Muscle of leg (tissue), 11 donors: ENCODE results near the gene RAB22A. TPM values are rescaled to one million over a fixed set of nuclear protein-coding genes. Genes with fewer than 3 reads are reported as not detected.
A peak's percentile ranks its signal among the peaks of the same experiment; 100 is the strongest.

Source experiments
- DNase-seq: peaks from one replicate; pipeline ENCODE4 v3.0.0; 2013
- H3K27ac ChIP-seq: one replicate; pipeline ENCODE4 v1.5.1; 2013; ENCODE audit warnings: mild to moderate bottlenecking, low read length, control low read depth
- H3K27me3 ChIP-seq: one replicate; pipeline ENCODE4 v1.6.1; 2013; ENCODE audit warnings: low read length; ENCODE audit not compliant: control insufficient read depth, insufficient read depth
- H3K36me3 ChIP-seq: one replicate; pipeline ENCODE4 v1.6.1; 2013; ENCODE audit warnings: low read length; ENCODE audit not compliant: control insufficient read depth, insufficient read depth
- H3K4me1 ChIP-seq: one replicate; pipeline ENCODE4 v1.6.1; 2013; ENCODE audit warnings: low read length; ENCODE audit not compliant: control insufficient read depth, insufficient read depth
- H3K4me3 ChIP-seq: one replicate; pipeline ENCODE4 v1.5.1; 2013; ENCODE audit warnings: low read length, control low read depth
- H3K9me3 ChIP-seq: replicated peaks from 2 replicates; pipeline ENCODE4 v1.6.1; 2013; ENCODE audit warnings: low read depth, low read length; ENCODE audit not compliant: control insufficient read depth
- WGBS: methylation state at CpG from one replicate; pipeline ENCODE4 v1.1.5; 2013; ENCODE audit warnings: missing lambda C conversion rate; ENCODE audit not compliant: insufficient coverage; 5-methylcytosine and 5-hydroxymethylcytosine counted together
- polyA plus RNA-seq, 8 donors: library from polyadenylated mRNA; unstranded; fragments of 120-200 nt; gene quantifications; one replicate each; pipeline versions ENCODE4 v1.2.1 to v1.2.3, GENCODE V29; 2013; ENCODE audit warnings: inconsistent platforms in 1 of 8, low replicate concordance in 1 of 8; ENCODE audit not compliant: insufficient read length in 8 of 8, insufficient read depth in 1 of 8
- total RNA-seq: library from RNA; stranded (reverse); fragments of 120-200 nt; gene quantifications from one replicate; pipeline ENCODE4 v1.2.4, GENCODE V29; 2013

RAB22A gene
- total and polyA plus RNA-seq, 9 donors, result 12.2 to 19.0 (median 14.8) TPM

DNA sequence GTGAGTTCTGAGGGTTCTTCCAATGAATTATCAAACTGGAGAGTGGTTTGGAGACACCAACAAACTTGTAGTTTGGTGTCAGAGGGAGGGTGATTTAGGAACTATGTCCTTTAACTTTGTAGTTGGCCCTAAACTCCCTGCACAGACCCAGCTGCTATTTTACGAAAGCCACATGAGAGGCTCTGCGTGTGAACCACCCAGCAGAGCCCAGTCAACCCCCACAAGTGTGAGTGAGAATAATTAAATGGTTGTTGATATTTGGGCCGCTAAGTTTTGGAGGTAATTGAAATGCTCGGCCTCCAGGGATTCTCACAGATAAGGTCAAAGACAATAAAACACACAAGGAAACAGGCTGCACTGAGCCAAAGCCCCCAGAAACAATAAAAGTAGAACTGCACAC lies 72.6 kb downstream of the RAB22A start:
- H3K27ac ChIP-seq, result no peak overlapping the region
- no peak for DNase-seq
- no CpG with 5 or more reads among the region's 4 CpGs for WGBS
- no peaks in the 10 kb centered on the region for H3K36me3 ChIP-seq
- H3K27me3 ChIP-seq, result no peaks in the 10 kb centered on the region
- peaks cover 13% of the 10 kb centered on the region for H3K9me3 ChIP-seq
- peaks cover 3% of the 10 kb centered on the region for H3K4me1 ChIP-seq
- H3K4me3 ChIP-seq, result no peak overlapping the region

DNA sequence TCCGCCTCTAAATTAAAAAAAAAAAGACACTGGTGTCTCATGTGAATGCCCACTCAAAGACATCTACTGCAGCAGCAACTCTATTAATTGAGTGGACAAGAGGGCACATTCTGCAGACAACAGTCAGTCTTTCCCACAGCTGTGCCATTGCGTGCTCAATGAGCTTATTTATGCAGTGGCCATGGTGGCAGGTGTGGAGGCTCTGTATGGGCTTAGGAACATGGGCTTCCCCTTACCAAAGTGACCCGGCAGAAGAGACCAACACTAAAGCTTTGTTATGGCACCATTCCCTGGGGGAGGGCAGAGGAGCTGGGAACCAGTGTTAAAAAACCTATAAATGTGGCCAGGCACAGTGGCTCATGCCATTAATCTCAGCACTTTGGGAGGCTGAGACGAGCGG lies 75.3 kb downstream of the RAB22A start:
- no peak overlapping the region for H3K4me3 ChIP-seq
- H3K4me1 ChIP-seq, result peaks cover 6% of the 10 kb centered on the region
- H3K9me3 ChIP-seq, result peaks cover 13% of the 10 kb centered on the region
- H3K27ac ChIP-seq, result no peak overlapping the region
- no peaks in the 10 kb centered on the region for H3K36me3 ChIP-seq
- peak; percentile 71 for DNase-seq
- no peaks in the 10 kb centered on the region for H3K27me3 ChIP-seq
- 94% methylated on average over 2 of the region's 5 CpGs for WGBS

DNA sequence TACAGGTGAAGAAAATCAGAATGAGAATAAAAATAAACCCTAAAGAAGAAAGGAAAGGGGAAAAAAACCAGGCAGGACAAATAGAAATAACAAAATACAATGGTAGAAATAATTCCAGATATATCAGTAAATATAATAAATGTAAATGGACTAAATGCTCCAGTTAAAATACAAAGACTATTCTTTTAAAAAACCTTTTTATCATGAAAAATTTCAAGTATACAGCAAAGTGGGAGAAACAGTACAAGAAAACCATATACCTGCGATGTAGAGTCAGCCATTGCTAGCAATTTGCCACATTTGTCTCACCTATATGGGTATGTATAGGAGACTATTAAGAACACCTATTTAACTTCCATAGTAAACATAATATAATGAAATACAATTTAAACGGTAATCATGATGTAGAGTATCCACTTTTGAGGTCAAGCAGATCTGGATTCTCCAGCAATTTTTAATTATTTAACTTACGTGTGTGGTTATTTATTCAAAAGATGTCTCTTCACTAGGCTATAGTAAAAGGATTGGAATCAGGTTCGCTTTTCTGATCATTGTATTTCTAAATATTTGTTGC lies 78.6 kb downstream of the RAB22A start:
- H3K36me3 ChIP-seq, result peaks cover 8% of the 10 kb centered on the region
- H3K27me3 ChIP-seq, result no peaks in the 10 kb centered on the region
- WGBS, result no CpG with 5 or more reads among the region's 4 CpGs
- H3K4me3 ChIP-seq, result no peak overlapping the region
- peak overlapping the region; percentile 78 for H3K27ac ChIP-seq
- H3K9me3 ChIP-seq, result no peaks in the 10 kb centered on the region
- DNase-seq, result no peak
- H3K4me1 ChIP-seq, result peaks cover 25% of the 10 kb centered on the region

DNA sequence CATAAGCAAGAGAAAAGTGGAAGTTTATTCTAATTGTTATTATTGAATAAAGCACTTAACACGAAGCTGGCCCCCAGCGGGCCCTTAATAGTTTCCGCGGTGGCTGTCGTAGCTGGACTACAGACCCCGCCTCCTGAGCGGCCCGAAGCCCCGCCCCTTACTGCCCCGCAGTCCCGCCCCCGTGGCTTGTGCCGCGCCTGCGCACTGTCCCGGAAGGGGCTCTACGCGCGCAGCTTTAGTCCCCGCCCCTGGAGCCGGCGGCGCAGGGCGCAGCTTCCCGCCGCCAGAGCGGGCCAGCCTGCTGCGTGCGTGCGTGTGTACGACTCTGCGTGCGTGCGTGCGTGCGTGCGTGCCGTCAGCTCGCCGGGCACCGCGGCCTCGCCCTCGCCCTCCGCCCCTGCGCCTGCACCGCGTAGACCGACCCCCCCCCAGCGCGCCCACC lies 79.4 kb downstream of the RAB22A start, which contains the start of gene VAPB:
VAPB (plus strand) TSS at position 348 of the 442 bp plus-strand sequence. CDS start 231 bp downstream, outside the sequence.
- no peaks in the 10 kb centered on the region for H3K27me3 ChIP-seq
- WGBS, result under 1% methylated on average over 50 of the region's 51 CpGs
- H3K9me3 ChIP-seq, result no peaks in the 10 kb centered on the region
- H3K4me3 ChIP-seq, result peak within 1 kb of the TSS; percentile 93
- H3K4me1 ChIP-seq, result peaks cover 25% of the 10 kb centered on the region
- peak; percentile 98 for DNase-seq
- peak within 1 kb of the TSS; percentile 95 for H3K27ac ChIP-seq
- H3K36me3 ChIP-seq, result peaks cover 10% of the 10 kb centered on the region

DNA sequence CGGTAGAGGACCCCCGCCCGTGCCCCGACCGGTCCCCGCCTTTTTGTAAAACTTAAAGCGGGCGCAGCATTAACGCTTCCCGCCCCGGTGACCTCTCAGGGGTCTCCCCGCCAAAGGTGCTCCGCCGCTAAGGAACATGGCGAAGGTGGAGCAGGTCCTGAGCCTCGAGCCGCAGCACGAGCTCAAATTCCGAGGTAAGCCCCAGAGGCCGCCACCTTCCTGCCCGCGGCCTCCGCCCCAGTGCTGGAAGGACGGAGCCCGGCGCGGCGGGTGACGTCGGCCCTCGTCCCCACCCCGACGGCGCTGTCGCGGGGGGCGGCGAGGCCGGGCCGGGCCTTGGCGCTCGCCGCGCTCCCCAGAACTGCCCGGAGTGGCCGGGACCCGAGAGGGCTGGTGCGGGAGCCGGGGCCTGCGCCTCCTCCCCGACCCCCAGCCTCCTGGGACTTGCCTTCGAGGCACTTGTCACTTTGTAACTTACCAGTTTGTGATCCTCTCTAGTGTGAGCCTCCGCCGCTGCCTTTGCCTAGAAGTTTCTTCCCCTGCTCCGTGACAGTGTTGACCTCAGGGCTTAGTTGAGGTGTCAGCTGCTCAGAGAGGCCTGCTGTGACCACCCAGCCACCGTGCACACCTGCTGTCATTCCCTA lies 79.9 kb downstream of the RAB22A start:
- 0% methylated on average over 56 of the region's 56 CpGs for WGBS
- no peaks in the 10 kb centered on the region for H3K9me3 ChIP-seq
- H3K4me3 ChIP-seq, result peak overlapping the region; percentile 93
- H3K27ac ChIP-seq, result peak overlapping the region; percentile 95
- peak; percentile 62 for DNase-seq
- H3K36me3 ChIP-seq, result peaks cover 11% of the 10 kb centered on the region
- H3K27me3 ChIP-seq, result no peaks in the 10 kb centered on the region
- peaks cover 25% of the 10 kb centered on the region for H3K4me1 ChIP-seq

DNA sequence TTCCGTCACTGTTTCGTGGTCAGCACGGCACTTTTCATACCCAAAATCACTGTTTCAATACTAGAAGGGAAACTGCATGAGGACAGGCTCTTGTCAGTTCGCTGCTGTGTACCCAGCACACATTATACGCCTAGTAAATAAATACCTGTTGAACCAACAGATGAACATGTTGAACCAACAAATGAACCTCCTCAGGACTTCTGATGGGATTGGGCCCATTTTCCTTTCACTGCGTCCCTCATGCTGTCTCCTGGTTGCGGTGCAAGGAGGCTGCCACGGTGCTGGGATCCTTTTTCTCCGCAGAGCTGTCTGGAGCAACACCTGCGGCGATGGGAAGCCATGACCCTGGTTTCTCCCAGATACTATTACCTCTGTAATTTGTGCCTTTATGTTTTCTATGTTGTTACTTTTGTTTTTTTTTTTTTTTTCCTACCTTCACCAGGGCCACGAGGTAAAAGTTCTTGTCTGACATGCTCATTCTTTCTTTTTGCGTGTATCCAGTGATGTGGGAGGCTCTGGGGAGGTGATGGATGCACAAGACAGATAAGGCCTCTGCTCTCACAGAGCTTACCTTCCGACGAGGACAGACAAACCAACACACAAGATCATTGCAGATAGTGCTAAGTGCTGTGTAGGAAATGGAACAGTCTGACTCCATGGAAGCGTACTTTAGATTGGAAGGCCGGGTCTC lies 80.6 kb downstream of the RAB22A start:
- H3K27me3 ChIP-seq, result no peaks in the 10 kb centered on the region
- H3K4me1 ChIP-seq, result peaks cover 21% of the 10 kb centered on the region
- 70% methylated on average over 9 of the region's 17 CpGs for WGBS
- H3K4me3 ChIP-seq, result peak overlapping the region; percentile 93
- peak overlapping the region; percentile 95 for H3K27ac ChIP-seq
- no peaks in the 10 kb centered on the region for H3K9me3 ChIP-seq
- peaks cover 11% of the 10 kb centered on the region for H3K36me3 ChIP-seq
- no peak for DNase-seq

DNA sequence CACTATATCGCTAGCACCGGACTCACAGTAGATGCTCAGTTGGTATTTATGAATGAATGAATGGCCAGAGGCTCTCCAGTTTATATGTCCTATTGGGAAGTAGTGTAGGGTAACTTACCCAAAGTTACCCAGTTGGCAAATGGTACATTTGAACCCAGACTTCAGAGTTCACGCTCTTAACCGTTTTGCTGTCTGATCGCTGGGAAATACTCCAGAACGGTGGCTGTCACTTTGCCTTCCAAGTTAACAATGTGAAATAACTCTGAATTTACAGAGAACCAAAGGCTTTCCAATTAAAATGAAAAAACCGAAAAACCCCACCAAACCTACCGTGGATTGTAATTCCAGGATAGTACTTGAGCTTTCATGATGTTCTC lies 81.1 kb downstream of the RAB22A start:
- H3K27ac ChIP-seq, result no peak overlapping the region
- H3K9me3 ChIP-seq, result no peaks in the 10 kb centered on the region
- no peak overlapping the region for H3K4me3 ChIP-seq
- H3K36me3 ChIP-seq, result peaks cover 11% of the 10 kb centered on the region
- no peaks in the 10 kb centered on the region for H3K27me3 ChIP-seq
- 100% methylated on average over 6 of the region's 8 CpGs for WGBS
- DNase-seq, result no peak
- H3K4me1 ChIP-seq, result peaks cover 21% of the 10 kb centered on the region

DNA sequence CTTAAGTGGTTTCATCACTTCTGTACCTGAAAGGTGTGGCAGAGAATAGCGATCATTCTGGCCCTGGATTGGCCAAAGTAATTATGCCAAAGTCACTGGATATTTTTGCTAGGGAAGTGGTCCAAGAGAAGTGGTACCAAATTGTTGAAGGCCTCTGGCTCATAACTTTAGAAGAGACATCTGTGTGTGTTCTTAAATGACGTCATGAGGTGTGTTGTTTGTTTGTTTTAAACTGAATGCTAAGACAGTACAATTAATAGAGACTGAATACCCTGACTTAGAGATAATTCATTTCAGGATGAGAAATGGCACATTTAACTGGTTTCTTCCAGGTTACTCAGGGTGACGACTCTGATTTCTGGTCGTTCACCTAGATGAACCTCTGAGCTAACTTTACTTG lies 82.8 kb downstream of the RAB22A start:
- Histone ChIP-seq H3K27ac (no peak overlapping the region), H3K27me3 (no peaks in the 10 kb centered on the region), H3K4me1 (peaks cover 21% of the 10 kb centered on the region), H3K36me3 (peaks cover 11% of the 10 kb centered on the region), H3K4me3 (no peak overlapping the region), H3K9me3 (no peaks in the 10 kb centered on the region)
- no CpG with 5 or more reads among the region's 4 CpGs for WGBS
- DNase-seq, result no peak

DNA sequence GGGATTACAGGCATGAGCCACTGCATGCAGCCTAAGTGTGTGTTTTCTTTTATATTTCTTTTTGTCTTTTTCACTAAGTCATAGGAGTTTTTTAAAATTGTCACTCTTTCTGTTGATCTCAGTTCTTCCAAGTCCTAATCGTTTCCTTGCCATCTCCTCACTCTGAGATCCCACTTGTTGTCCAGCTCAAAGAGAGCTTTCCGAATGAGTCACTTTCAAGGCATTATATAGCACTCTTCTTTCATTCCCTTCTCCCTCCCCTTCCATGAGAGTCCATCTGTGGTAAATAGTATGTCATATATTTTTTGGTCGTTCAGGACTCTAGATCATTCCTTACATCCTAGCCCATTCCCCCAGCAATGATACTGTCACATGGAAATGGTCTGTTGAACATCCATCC lies 83.8 kb downstream of the RAB22A start:
- H3K9me3 ChIP-seq, result no peaks in the 10 kb centered on the region
- no peak overlapping the region for H3K4me3 ChIP-seq
- H3K27ac ChIP-seq, result no peak overlapping the region
- H3K36me3 ChIP-seq, result peaks cover 11% of the 10 kb centered on the region
- WGBS, result no CpG with 5 or more reads among the region's 3 CpGs
- no peak for DNase-seq
- H3K4me1 ChIP-seq, result peaks cover 22% of the 10 kb centered on the region
- no peaks in the 10 kb centered on the region for H3K27me3 ChIP-seq

DNA sequence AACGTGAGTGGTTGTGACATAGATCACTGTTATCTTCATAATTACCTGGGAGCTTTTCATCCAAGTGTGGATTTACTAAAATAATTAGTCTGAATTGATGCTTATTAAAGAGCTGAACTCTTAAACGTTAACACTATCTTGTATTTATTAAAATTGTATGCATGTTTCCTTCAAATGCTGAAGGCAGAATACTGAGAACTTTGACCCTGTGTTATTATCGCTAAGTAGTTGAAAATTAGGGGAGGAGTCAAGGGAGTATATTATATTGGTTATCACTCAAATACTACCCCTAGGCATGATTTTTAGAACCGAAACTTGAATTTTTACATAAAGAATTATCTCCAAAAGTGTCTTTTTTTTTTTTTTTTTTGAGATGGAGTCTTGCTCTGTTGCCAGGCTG lies 85.3 kb downstream of the RAB22A start:
- no CpG with 5 or more reads among the region's 4 CpGs for WGBS
- H3K27ac ChIP-seq, result no peak overlapping the region
- H3K27me3 ChIP-seq, result no peaks in the 10 kb centered on the region
- peaks cover 21% of the 10 kb centered on the region for H3K4me1 ChIP-seq
- no peak overlapping the region for H3K4me3 ChIP-seq
- no peaks in the 10 kb centered on the region for H3K9me3 ChIP-seq
- H3K36me3 ChIP-seq, result peaks cover 12% of the 10 kb centered on the region
- DNase-seq, result no peak
